ENCODE measurements around the gene NELL2.

DNA sequence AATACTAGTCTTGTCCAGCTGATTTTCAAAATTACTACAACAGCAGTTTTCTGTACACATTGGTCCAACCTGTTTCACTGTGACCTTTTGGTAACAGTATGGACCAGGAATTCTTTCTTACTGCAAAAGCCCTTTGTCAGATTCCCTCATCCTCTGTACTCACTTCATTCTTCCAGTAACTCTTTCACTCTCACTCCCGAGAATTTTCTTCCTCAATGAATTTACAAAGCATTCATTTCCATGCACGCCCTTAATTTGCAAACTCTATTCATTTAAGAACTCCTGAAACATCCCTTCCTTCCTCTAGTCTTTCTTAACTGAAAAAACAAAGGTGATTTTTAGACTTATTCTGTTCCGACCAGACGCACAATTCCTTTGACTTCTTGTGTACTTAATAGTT is 238.2 kb downstream of the NELL2 start:
- no peak for TF ChIP-seq EZH2phosphoT487 (IDR thresholded peaks at IDR 0.05; ENCODE audit: insufficient read depth, low read depth)
- TF ChIP-seq EZH2 (IDR thresholded peaks at IDR 0.05; ENCODE audit: insufficient read depth, poor library complexity, severe bottlenecking): no peak
